Stomach smooth muscle (tissue), 2 donors: Measurements from ENCODE around the gene PWP2.
"Not testable (repeated sequence)": the region's sequence is repeated elsewhere in the genome, so short reads cannot be mapped to it uniquely, and the experiment has no call there.

Experiments
- H3K27ac ChIP-seq: one replicate; pipeline ENCODE4 v1.7.0; 2013; ENCODE audit warnings: mild to moderate bottlenecking, low read length, inconsistent platforms
- H3K27me3 ChIP-seq, 2 donors: one replicate each; pipeline ENCODE4 v1.7.0; 2013; ENCODE audit warnings: low read length in 2 of 2; ENCODE audit not compliant: insufficient read depth in 2 of 2, control insufficient read depth in 1 of 2
- H3K36me3 ChIP-seq, 2 donors: one replicate each; pipeline ENCODE4 v1.7.0; 2013; ENCODE audit warnings: low read length in 2 of 2; ENCODE audit not compliant: control insufficient read depth in 2 of 2, insufficient read depth in 2 of 2
- H3K4me1 ChIP-seq: one replicate; pipeline ENCODE4 v1.7.0; 2013; ENCODE audit warnings: low read length; ENCODE audit not compliant: control insufficient read depth, insufficient read depth
- H3K4me3 ChIP-seq, 2 donors: one replicate each; pipeline ENCODE4 v1.7.0; 2013; ENCODE audit warnings: low read length in 2 of 2
- H3K9ac ChIP-seq, 2 donors: one replicate each; pipeline ENCODE4 v1.7.0; 2013; ENCODE audit warnings: low read length in 2 of 2, mild to moderate bottlenecking in 1 of 2
- H3K9me3 ChIP-seq, 2 donors: one replicate each; pipeline ENCODE4 v1.7.0; 2013; ENCODE audit warnings: low read length in 2 of 2; ENCODE audit not compliant: control insufficient read depth in 2 of 2
- donor health status: healthy.
- donor health status: Pancreatic carcinoma.

Gene PWP2

DNA sequence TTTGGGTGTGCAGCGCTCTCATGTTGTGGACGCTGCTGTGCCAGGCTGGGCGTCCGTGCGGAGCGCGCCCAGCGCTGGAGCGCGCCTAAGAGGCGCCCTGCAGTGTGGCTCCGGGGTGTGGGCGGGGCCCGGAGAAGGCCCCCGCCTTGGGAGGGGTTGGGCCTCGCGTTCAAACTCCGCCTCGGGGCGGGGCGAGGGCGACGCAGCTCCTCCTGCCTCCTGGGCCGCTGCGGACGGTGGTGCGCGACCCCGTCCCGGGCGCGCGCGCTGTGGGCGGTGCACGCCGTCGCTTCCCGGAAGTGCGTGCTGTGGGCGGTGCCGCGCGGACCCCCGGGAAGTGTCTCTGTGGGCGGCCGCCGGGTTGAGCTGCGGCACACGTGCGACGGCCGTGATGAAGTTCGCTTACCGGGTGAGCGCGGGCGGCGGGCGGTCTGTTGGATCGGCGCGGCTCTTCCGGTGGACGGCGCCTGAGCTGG is at the start of gene PWP2:
Gene PWP2 (plus strand): TSS at position 374 of the 476 bp plus-strand sequence. CDS start 18 bp downstream, at position 392.
- H3K9me3 ChIP-seq, H3K27ac ChIP-seq, H3K36me3 ChIP-seq, H3K4me1 ChIP-seq, H3K27me3 ChIP-seq, H3K9ac ChIP-seq, H3K4me3 ChIP-seq: not testable (repeated sequence)

DNA sequence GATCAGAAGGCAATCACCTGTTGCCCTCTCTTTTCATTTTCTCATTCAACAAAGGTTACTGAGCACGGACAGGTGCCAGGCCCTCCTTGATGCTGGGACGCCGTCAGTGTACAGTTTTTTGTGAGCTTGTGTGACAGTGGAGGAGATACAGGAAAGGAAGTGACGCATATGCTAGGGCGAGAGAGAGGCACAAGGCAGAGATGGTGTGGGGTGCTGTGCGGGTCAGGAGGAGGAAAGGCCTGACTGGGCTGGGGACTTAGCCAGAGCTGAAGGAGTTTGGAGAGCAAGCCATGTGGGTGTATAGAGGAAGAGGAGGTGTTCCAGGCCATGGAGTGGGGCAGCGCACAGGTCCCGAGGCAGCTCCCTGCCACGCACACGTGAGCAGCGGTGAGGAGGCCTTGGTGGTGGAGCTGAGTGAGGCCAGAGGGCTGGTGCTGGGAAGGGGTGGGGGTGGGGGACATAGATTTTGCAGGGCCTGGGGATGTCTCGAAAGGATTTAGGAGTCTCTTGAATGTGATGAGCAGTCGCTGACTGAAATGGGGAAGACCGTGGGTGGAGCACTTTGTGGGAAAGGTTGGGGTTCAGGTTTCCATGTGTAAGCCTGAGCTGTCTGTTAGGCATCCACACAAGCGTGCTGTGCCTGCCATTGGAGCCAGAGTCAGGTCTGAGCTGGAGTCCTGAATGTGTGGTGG is 49.1 kb upstream of the PWP2 start:
- no peak overlapping the region for H3K27ac ChIP-seq
- peaks cover 9 to 25% of the 10 kb centered on the region in 2 donors for H3K36me3 ChIP-seq

DNA sequence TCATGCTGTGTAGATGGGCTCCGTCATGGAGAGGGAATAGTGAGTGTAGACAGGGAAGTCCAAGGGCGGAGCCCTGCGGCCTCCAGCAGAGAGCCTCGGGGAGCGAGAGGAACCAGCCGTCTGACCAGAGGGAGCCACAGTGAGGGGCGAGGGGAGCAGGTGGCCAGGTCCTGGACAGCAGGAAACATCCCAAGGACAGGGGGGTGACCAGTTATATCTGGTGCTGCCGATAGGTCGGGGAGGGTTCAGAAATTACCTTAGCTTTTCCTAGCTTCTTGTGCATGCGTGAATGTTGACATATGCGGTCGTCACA is 48.6 kb upstream of the PWP2 start:
- Histone ChIP-seq H3K27me3 (no peaks in the 10 kb centered on the region), H3K9ac (no peak overlapping the region), H3K36me3 (peaks cover 10 to 26% of the 10 kb centered on the region in 2 donors), H3K4me1 (peaks cover 9% of the 10 kb centered on the region), H3K4me3 (no peak overlapping the region), H3K9me3 (no peaks in the 10 kb centered on the region), H3K27ac (no peak overlapping the region)

More for the DNA sequence above, 49.1 kb upstream of the PWP2 start:
- Histone ChIP-seq H3K4me3 (no peak overlapping the region), H3K9me3 (no peaks in the 10 kb centered on the region), H3K9ac (no peak overlapping the region), H3K4me1 (peaks cover 11% of the 10 kb centered on the region), H3K27me3 (no peaks in the 10 kb centered on the region)

DNA sequence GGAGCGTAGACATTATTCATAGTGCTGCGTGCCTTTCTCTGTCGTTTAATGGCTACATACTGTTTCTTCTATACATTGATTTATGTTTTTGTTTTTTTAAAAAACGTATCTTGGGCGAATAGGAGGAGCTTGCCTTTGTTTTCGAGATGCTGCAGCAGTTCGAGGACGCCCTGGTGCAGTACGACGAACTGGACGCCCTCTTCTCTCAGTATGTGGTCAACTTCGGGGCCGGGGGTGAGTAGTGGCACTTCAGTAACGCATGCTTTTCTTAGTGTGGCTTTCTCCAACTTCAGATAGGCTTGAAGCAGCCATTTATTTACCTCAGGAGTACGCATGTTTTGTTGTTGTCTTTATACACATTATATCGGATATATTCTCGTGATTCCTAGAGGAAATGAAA is 48.2 kb upstream of the PWP2 start:
- Histone ChIP-seq H3K9ac (no peak overlapping the region), H3K4me1 (peaks cover 9% of the 10 kb centered on the region), H3K27me3 (no peaks in the 10 kb centered on the region), H3K4me3 (no peak overlapping the region), H3K36me3 (peaks cover 14 to 30% of the 10 kb centered on the region in 2 donors), H3K9me3 (no peaks in the 10 kb centered on the region), H3K27ac (no peak overlapping the region)

DNA sequence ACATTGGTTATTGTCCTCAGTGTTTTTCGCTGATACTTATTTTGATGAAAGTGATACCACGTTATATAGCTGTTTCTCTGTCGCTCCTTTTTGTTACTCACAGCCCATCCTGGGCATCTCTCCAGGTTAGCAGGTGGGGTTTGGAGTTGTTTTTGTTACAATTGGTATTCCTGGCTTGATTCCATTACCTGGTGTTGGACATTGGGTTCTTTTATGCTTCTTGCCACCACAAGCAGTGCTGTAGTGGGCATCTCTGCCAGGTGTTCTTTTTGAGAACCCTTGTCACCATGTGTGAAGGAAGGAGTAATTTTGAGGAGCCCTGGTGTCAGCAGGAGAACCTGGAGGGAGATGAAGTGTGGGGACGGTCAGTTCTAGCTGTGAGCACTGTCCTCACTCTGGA is 47.5 kb upstream of the PWP2 start:
- Histone ChIP-seq H3K4me1 (peaks cover 6% of the 10 kb centered on the region), H3K9ac (no peak overlapping the region), H3K9me3 (no peaks in the 10 kb centered on the region), H3K4me3 (no peak overlapping the region), H3K27ac (no peak overlapping the region), H3K36me3 (peaks cover 19 to 34% of the 10 kb centered on the region in 2 donors), H3K27me3 (no peaks in the 10 kb centered on the region)

DNA sequence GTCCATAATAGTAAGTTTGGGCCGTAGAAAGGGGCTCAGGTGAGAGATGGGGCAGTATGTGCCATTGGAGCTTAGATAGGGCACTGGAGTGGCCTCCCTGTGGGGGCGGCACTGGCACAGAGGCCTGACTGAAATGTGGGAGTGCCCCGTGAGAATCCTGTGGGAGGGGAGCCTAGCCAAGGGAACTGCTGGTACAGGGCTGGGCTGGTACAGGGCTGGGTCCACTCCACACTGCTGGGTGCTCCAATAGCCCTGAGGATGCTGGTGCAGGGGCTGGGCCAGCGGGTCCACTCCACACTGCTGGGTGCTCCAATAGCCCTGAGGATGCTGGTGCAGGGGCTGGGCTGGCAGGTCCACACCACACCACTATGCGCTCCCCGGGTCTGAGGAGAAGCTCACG is 44.8 kb upstream of the PWP2 start:
- Histone ChIP-seq H3K27ac (no peak overlapping the region), H3K4me1 (no peaks in the 10 kb centered on the region), H3K36me3 (peaks cover 19 to 38% of the 10 kb centered on the region in 2 donors), H3K9me3 (no peaks in the 10 kb centered on the region), H3K27me3 (no peaks in the 10 kb centered on the region), H3K9ac (no peak overlapping the region), H3K4me3 (no peak overlapping the region)

DNA sequence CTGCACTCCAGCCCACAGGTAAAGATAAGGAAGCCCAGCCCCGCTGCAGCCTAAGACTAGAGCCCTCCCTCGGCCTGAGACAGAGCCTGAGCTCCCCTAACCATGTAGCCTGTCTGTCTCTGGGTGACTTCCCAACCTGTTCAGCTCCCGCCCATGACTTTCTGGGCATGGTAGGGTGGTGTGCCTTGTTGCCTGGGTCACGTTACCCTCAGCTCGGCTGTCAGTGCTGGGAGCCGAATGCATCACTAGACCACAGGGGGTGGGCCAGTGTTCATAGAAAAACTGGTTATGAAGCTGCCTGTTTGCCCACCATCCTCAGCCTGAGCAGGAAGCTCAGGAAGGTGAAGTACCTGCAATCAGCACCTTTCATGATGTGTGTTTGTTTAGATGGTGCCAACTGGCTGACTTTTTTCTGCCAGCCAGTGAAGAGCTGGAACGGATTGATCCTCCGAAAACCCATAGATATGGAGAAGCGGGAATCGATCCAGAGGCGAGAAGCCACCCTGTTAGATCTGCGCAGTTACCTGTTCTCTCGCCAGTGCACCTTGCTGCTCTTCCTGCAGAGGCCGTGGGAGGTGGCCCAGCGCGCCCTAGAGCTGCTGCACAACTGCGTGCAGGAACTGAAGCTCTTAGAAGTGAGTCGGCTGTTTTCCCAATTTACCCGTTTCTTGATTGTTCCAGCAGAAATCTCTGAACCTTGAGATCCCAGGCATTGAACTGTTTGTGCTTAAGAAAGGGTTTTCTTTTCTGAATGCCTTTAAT is 43.9 kb upstream of the PWP2 start:
- Histone ChIP-seq H3K9me3 (no peaks in the 10 kb centered on the region), H3K9ac (no peak overlapping the region), H3K4me1 (no peaks in the 10 kb centered on the region), H3K4me3 (no peak overlapping the region), H3K27me3 (no peaks in the 10 kb centered on the region), H3K36me3 (peaks cover 17 to 33% of the 10 kb centered on the region in 2 donors), H3K27ac (no peak overlapping the region)

DNA sequence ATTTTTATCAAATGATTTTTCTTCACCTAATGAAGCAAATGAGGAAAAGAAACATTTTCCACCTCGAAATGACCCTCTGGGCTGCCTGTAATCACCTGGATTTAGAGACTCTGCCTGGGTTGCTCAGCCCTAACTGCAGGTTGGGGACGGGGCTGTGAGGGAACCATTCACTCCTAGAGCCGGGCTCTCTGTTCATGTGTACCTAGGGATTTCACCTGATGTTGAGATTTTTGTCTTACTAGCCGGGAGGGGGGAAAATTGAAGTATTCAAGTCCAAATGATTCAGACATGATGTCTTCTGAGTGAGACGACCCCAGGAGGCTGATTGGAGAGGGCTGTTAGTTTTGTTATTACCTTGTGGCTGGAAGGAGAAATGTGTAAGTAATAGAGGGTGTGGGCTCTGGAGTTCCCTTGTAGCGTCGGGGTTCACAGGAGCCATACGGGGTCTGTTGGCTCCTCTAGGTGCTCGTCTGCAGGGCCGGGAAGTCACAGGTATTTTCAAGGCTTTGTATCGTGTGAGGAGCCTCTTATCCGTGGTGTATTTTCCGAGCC is 42.3 kb upstream of the PWP2 start:
- Histone ChIP-seq H3K9ac (no peak overlapping the region), H3K4me3 (no peak overlapping the region), H3K27ac (no peak overlapping the region), H3K36me3 (peaks cover 17 to 31% of the 10 kb centered on the region in 2 donors), H3K4me1 (no peaks in the 10 kb centered on the region), H3K9me3 (no peaks in the 10 kb centered on the region), H3K27me3 (no peaks in the 10 kb centered on the region)

DNA sequence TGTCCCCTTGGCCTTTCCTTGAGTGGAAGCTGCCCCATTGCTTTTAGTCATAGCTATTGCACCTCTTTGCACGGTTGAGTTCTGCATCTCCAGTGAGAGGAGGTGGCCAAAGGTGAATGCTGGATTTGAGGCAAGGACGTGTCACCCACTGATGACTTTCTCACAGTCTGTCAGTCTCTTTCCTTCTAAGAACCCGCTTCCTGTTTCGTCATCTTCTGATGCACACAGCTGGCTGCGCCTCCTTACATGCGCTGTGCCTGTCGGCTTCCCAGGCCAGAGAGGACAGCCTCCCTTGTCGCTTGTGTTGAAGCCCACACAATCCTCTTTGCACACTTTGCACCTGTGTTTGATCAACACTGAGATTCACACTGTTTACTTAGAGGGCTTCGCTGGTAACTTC is 41.8 kb upstream of the PWP2 start:
- peaks cover 2% of the 10 kb centered on the region for H3K4me1 ChIP-seq
- H3K27me3 ChIP-seq: no peaks in the 10 kb centered on the region
- no peak overlapping the region for H3K27ac ChIP-seq
- H3K9ac ChIP-seq: no peak overlapping the region
- peaks cover 17 to 31% of the 10 kb centered on the region in 2 donors for H3K36me3 ChIP-seq
- H3K4me3 ChIP-seq: no peak overlapping the region
- no peaks in the 10 kb centered on the region for H3K9me3 ChIP-seq

DNA sequence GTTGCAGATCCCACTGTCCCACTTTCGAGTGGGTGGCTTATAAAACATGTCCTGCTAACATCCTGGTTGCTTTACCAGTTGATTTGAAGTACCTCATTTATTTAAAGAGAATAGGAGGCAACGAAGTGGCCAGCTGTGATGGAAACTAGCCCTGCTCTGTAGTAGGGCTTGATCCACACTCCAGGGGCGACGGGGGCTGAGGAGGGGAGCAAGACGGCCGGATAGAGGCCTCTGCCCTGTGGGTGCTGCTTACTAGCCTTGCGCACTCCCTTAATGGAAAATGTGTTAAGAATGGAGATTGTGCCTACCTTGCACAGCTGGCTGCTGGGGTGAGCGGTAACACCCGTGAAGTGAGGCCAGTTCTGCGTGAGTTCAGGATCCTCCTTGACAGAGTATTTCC is 41.1 kb upstream of the PWP2 start:
- Histone ChIP-seq H3K4me1 (peaks cover 9% of the 10 kb centered on the region), H3K27ac (no peak overlapping the region), H3K9me3 (no peaks in the 10 kb centered on the region), H3K4me3 (no peak overlapping the region), H3K36me3 (peaks cover 17 to 31% of the 10 kb centered on the region in 2 donors), H3K27me3 (no peaks in the 10 kb centered on the region), H3K9ac (no peak overlapping the region)
